Measurements from ENCODE around the gene FAM114A1. TPM values are rescaled to one million over a fixed set of nuclear protein-coding genes. Genes with fewer than 3 reads are reported as not detected.

FAM114A1 gene
- polyA plus RNA-seq, 3 donors = 3.2 to 12.0 (median 4.1) TPM

DNA sequence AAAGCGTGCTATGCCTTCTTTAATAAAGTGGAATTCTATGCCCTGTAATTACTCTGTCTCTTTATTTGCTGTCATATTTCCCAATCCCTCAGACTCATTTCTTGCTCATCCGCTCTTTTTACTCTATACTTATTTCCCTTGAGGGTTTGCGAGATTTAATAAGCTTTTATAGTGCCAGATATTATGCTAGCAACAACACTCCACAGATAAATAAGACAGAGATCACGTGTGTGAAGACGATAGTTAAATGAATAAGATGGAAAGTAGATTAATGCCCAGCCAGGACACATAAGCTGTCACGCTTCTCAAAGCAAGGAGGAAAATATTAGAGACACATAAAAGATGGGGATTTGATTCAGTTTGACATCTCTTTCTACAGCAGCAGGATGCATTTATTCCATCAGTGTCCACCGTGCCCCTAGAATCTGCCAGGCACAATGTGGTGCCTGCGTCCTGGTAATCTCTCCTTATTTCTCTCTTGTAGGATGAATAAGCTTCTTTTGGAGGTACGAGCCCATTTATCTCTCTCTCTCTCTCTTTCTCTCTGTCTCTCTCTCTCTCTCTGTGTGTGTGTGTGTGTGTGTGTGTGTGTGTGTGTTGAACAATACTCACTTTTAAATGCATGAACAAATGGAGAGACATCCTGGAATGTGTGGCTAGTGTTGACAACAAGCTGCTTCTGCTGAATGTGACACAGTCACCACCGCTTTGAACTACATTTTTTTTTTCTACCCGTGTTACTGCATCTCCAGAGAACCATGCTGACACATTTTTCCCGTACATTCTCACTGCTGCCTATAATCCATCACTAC is 116.4 kb downstream of the FAM114A1 start:
- intact Hi-C loops (cut with micrococcal nuclease) = loop anchor here in 1 of 2 donors (10.0 kb wide), 1 partner anchor 61 kb away; no protein-coding TSS in a partner anchor
- no peak overlapping the region for H2AFZ ChIP-seq (ENCODE audit: insufficient read depth, low read depth, low read length, poor library complexity, severe bottlenecking)
- H3K36me3 ChIP-seq (replicated peaks in 1 of 2; ENCODE audit: control insufficient read depth in 1 of 2, insufficient read depth in 2 of 2, low read length in 2 of 2) = no peaks in the 10 kb centered on the region

DNA sequence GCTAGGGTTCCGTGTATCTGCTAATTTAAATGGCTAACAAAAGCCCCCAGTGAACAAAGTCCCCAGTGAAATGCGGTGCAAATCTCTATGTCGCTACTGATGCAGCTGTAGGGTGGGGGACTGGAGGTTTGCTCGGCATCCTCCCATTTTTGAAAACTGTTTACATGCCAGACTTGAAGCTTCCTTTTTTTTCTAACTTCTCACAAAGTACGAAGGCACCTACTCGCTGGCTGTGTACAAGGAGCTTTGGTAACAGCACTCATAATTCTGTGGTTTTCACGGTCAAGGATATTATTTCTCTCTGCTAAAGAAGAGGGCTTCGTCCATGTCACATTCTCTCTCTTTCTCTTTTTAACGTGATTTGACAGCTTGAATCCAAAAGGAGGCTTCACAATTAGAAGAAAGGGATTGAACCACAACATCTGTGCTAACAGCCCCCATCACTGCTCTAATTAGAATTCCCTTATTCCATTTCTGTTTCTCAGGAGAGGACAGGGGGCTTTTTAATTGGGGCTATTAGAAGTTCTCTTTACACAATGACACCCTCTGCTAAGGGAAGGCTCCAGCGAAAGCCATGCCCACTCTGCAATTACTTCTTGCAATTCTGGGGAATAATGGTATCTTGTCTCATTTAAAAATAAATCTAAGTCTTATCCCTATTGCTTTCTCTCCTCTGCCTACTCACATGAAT is 117.9 kb downstream of the FAM114A1 start:
- Histone ChIP-seq H4K20me1 (ENCODE audit: insufficient read depth, low read length) (no peaks in the 10 kb centered on the region), H2AFZ (ENCODE audit: insufficient read depth, low read depth, low read length, poor library complexity, severe bottlenecking) (peak overlapping the region; percentile 75), H3K36me3 (replicated peaks in 1 of 2; ENCODE audit: control insufficient read depth in 1 of 2, insufficient read depth in 2 of 2, low read length in 2 of 2) (no peaks in the 10 kb centered on the region), H3K9ac (ENCODE audit: insufficient read depth, low read length, poor library complexity, severe bottlenecking) (no peak overlapping the region), H3K79me2 (ENCODE audit: insufficient read depth, low read length) (no peaks in the 10 kb centered on the region), H3K4me2 (replicated peaks; ENCODE audit: extremely low read depth, low read length, poor library complexity, severe bottlenecking) (peak overlapping the region; percentile 42), H3K27ac (ENCODE audit: low read depth in 1 of 2, low read length in 2 of 2) (peak overlapping the region in 1 of 2 donors; percentile 14), H3K9me3 (replicated peaks in 1 of 2; ENCODE audit: control insufficient read depth in 1 of 2, insufficient read depth in 1 of 2, low read length in 2 of 2) (no peaks in the 10 kb centered on the region), H3K4me1 (ENCODE audit: control insufficient read depth in 1 of 2, insufficient read depth in 2 of 2, low read length in 2 of 2) (peaks cover 11 to 12% of the 10 kb centered on the region in 2 donors), H3K4me3 (replicated peaks in 1 of 3; ENCODE audit: low read depth in 2 of 3, low read length in 3 of 3) (peak overlapping the region in 1 of 3 experiments; percentile 36), H3K27me3 (ENCODE audit: control insufficient read depth in 2 of 2, insufficient read depth in 2 of 2, low read length in 2 of 2) (no peaks in the 10 kb centered on the region)
- DNase-seq = peak in 1 of 3 donors; percentile 3
- Mint-ChIP-seq H3K4me1 (peaks cover 27% of the 10 kb centered on the region), H3K9me3 (peaks cover 0 to 4% (median 0%) of the 10 kb centered on the region in 7 donors), H3K27me3 (ENCODE audit: low read depth in 3 of 3) (no peaks in the 10 kb centered on the region), H3K4me3 (peak overlapping the region; percentile 39 to 67), H3K27ac (peak overlapping the region in 1 of 7 donors; percentile 12), H3K36me3 (peaks cover 0 to 3% of the 10 kb centered on the region in 2 donors)
- 0% methylated on average over 2 of the region's 10 CpGs for WGBS (ENCODE audit: insufficient coverage)
- intact Hi-C loops (cut with micrococcal nuclease) = loop anchor here in 1 of 2 donors (10.0 kb wide), 1 partner anchor 59 kb away; no protein-coding TSS in a partner anchor
- TF ChIP-seq, protein P1, sequence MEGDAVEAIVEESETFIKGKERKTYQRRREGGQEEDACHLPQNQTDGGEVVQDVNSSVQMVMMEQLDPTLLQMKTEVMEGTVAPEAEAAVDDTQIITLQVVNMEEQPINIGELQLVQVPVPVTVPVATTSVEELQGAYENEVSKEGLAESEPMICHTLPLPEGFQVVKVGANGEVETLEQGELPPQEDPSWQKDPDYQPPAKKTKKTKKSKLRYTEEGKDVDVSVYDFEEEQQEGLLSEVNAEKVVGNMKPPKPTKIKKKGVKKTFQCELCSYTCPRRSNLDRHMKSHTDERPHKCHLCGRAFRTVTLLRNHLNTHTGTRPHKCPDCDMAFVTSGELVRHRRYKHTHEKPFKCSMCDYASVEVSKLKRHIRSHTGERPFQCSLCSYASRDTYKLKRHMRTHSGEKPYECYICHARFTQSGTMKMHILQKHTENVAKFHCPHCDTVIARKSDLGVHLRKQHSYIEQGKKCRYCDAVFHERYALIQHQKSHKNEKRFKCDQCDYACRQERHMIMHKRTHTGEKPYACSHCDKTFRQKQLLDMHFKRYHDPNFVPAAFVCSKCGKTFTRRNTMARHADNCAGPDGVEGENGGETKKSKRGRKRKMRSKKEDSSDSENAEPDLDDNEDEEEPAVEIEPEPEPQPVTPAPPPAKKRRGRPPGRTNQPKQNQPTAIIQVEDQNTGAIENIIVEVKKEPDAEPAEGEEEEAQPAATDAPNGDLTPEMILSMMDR (IDR thresholded peaks at IDR 0.05) = no peak

More for the DNA sequence above, 116.4 kb downstream of the FAM114A1 start:
- WGBS (ENCODE audit: insufficient coverage) = 100% methylated on average over 5 of the region's 12 CpGs
- Mint-ChIP-seq H3K27ac (no peak overlapping the region), H3K9me3 (peaks cover 0 to 4% (median 0%) of the 10 kb centered on the region in 7 donors), H3K36me3 (peaks cover 0 to 3% of the 10 kb centered on the region in 2 donors), H3K27me3 (ENCODE audit: low read depth in 3 of 3) (no peaks in the 10 kb centered on the region), H3K4me3 (no peak overlapping the region), H3K4me1 (peaks cover 27% of the 10 kb centered on the region)
- DNase-seq = no peak
- TF ChIP-seq, protein P1 (IDR thresholded peaks at IDR 0.05) = no peak
- Histone ChIP-seq H3K9ac (ENCODE audit: insufficient read depth, low read length, poor library complexity, severe bottlenecking) (no peak overlapping the region), H3K27ac (ENCODE audit: low read depth in 1 of 2, low read length in 2 of 2) (no peak overlapping the region), H3K79me2 (ENCODE audit: insufficient read depth, low read length) (no peaks in the 10 kb centered on the region), H3K4me2 (replicated peaks; ENCODE audit: extremely low read depth, low read length, poor library complexity, severe bottlenecking) (no peak overlapping the region), H3K27me3 (ENCODE audit: control insufficient read depth in 2 of 2, insufficient read depth in 2 of 2, low read length in 2 of 2) (no peaks in the 10 kb centered on the region), H3K9me3 (replicated peaks in 1 of 2; ENCODE audit: control insufficient read depth in 1 of 2, insufficient read depth in 1 of 2, low read length in 2 of 2) (no peaks in the 10 kb centered on the region), H4K20me1 (ENCODE audit: insufficient read depth, low read length) (no peaks in the 10 kb centered on the region), H3K4me3 (replicated peaks in 1 of 3; ENCODE audit: low read depth in 2 of 3, low read length in 3 of 3) (no peak overlapping the region), H3K4me1 (ENCODE audit: control insufficient read depth in 1 of 2, insufficient read depth in 2 of 2, low read length in 2 of 2) (peaks cover 11 to 12% of the 10 kb centered on the region in 2 donors)
